CD14-positive monocyte (primary cell): ENCODE measurements around the gene NEO1. TPM values are rescaled to one million over a fixed set of nuclear protein-coding genes. Genes with fewer than 3 reads are reported as not detected.

Source experiments
- DNase-seq, 3 donors: peaks; one replicate each; pipeline ENCODE4 v3.0.0-alpha.2; 2011 to 2022
- H2AFZ ChIP-seq: 2 replicates; pipeline ENCODE4 v1.6.0; 2012; ENCODE audit warnings: mild to moderate bottlenecking, low read depth, low read length, inconsistent platforms; ENCODE audit not compliant: insufficient read depth, poor library complexity, severe bottlenecking
- H3K27ac ChIP-seq, 2 donors: 1 replicate in 1 of 2; 2 replicates in 1 of 2; pipeline ENCODE4 v1.5.1; 2012 to 2013; ENCODE audit warnings: low read length in 2 of 2, control low read depth in 1 of 2, inconsistent platforms in 1 of 2, low read depth in 1 of 2, mild to moderate bottlenecking in 1 of 2
- H3K27me3 ChIP-seq, 2 donors: one replicate each; pipeline versions ENCODE4 v1.6.0 to v1.6.1; 2011 to 2013; ENCODE audit warnings: low read length in 2 of 2; ENCODE audit not compliant: control insufficient read depth in 2 of 2, insufficient read depth in 2 of 2
- H3K36me3 ChIP-seq, 2 donors: replicated peaks in 1 of 2; 1 replicate in 1 of 2; 2 replicates in 1 of 2; pipeline versions ENCODE4 v1.5.1 to v1.6.1; 2012 to 2013; ENCODE audit warnings: low read length in 2 of 2, control low read depth in 1 of 2, inconsistent platforms in 1 of 2, mild to moderate bottlenecking in 1 of 2; ENCODE audit not compliant: insufficient read depth in 2 of 2, control insufficient read depth in 1 of 2
- H3K4me1 ChIP-seq, 2 donors: 1 replicate in 1 of 2; 2 replicates in 1 of 2; pipeline versions ENCODE4 v1.5.1 to v1.6.1; 2012 to 2013; ENCODE audit warnings: low read length in 2 of 2, control low read depth in 1 of 2, inconsistent platforms in 1 of 2, mild to moderate bottlenecking in 1 of 2, moderate library complexity in 1 of 2; ENCODE audit not compliant: insufficient read depth in 2 of 2, control insufficient read depth in 1 of 2
- H3K4me2 ChIP-seq: replicated peaks from 2 replicates; pipeline ENCODE3; 2012; ENCODE audit warnings: low read length, moderate library complexity, mild to moderate bottlenecking; ENCODE audit not compliant: poor library complexity, severe bottlenecking; ENCODE audit errors: extremely low read depth
- H3K4me3 ChIP-seq, 3 experiments: fragments of 200-600 bp in 1 of 3; sonication (generic) in 1 of 3; replicated peaks in 1 of 3; 1 replicate in 2 of 3; 2 replicates in 1 of 3; pipeline ENCODE4 v1.5.1; 2011 to 2013; ENCODE audit warnings: low read length in 3 of 3, mild to moderate bottlenecking in 3 of 3, control low read depth in 2 of 3, low read depth in 2 of 3, inconsistent platforms in 1 of 3, moderate library complexity in 1 of 3
- H3K79me2 ChIP-seq: 2 replicates; pipeline ENCODE4 v1.6.0; 2012; ENCODE audit warnings: mild to moderate bottlenecking, control low read depth, inconsistent platforms, low read length, moderate library complexity; ENCODE audit not compliant: insufficient read depth
- H3K9ac ChIP-seq: 2 replicates; pipeline ENCODE4 v1.6.0; 2017; ENCODE audit warnings: low read length, mild to moderate bottlenecking; ENCODE audit not compliant: insufficient read depth, poor library complexity, severe bottlenecking
- H3K9me3 ChIP-seq, 2 donors: replicated peaks in 1 of 2; 1 replicate in 1 of 2; 2 replicates in 1 of 2; pipeline versions ENCODE4 v1.5.1 to v1.6.1; 2012 to 2013; ENCODE audit warnings: low read length in 2 of 2, control low read depth in 1 of 2; ENCODE audit not compliant: control insufficient read depth in 1 of 2, insufficient read depth in 1 of 2
- H4K20me1 ChIP-seq: 2 replicates; pipeline ENCODE4 v1.6.0; 2012; ENCODE audit warnings: mild to moderate bottlenecking, low read length, control low read depth, moderate library complexity; ENCODE audit not compliant: insufficient read depth
- H3K27ac Mint-ChIP-seq, 7 donors: one replicate each; pipeline ENCODE4 v1.8.0; 2020; ENCODE audit warnings: mild to moderate bottlenecking in 7 of 7, mixed read lengths in 7 of 7, moderate library complexity in 6 of 7, inconsistent platforms in 2 of 7
- H3K27me3 Mint-ChIP-seq, 3 donors: one replicate each; pipeline ENCODE4 v1.8.0; 2021 to 2022; ENCODE audit warnings: low read depth in 3 of 3, mild to moderate bottlenecking in 3 of 3, mixed read lengths in 3 of 3, moderate library complexity in 3 of 3, inconsistent platforms in 1 of 3
- H3K36me3 Mint-ChIP-seq, 2 donors: one replicate each; pipeline ENCODE4 v1.8.0; 2020; ENCODE audit warnings: mixed read lengths in 2 of 2, inconsistent platforms in 1 of 2, mild to moderate bottlenecking in 1 of 2
- H3K4me1 Mint-ChIP-seq: one replicate; pipeline ENCODE4 v1.8.0; 2020; ENCODE audit warnings: mild to moderate bottlenecking, mixed read lengths
- H3K4me3 Mint-ChIP-seq, 2 donors: one replicate each; pipeline ENCODE4 v1.8.0; 2020; ENCODE audit warnings: mild to moderate bottlenecking in 2 of 2, mixed read lengths in 2 of 2, moderate library complexity in 1 of 2
- H3K9me3 Mint-ChIP-seq, 7 donors: one replicate each; pipeline ENCODE4 v1.8.0; 2020 to 2022; ENCODE audit warnings: mixed read lengths in 7 of 7, mild to moderate bottlenecking in 6 of 7, moderate library complexity in 6 of 7, inconsistent platforms in 2 of 7
- WGBS: methylation state at CpG from one replicate; pipeline ENCODE4 v1.1.5; 2013; ENCODE audit warnings: missing lambda C conversion rate; ENCODE audit not compliant: insufficient coverage; 5-methylcytosine and 5-hydroxymethylcytosine counted together
- intact Hi-C, 2 donors: fragments of 100-400 bp; cut with micrococcal nuclease; formaldehyde crosslinking; loops; one replicate each; pipeline versions ENCODE4 v1.15.0 to v1.15.1; 2023
- polyA plus RNA-seq, 3 donors: library from polyadenylated mRNA; depleted of rRNA in 1 of 3; unstranded in 2 of 3; stranded (reverse) in 1 of 3; fragments of 300-500 nt in 2 of 3; fragments of >200 nt in 1 of 3; fragmentation: Illumina TruSeq in 2 of 3; gene quantifications; 1 replicate in 2 of 3; 2 replicates in 1 of 3; pipeline ENCODE4 v1.2.3, GENCODE V29; 2012 to 2021
- TF ChIP-seq, protein P1 (sequence below): fragments of 200-600 bp; IDR thresholded peaks from one replicate; pipeline ENCODE4 v1.8.0; 2022; ENCODE audit warnings: antibody characterized with exemption, mild to moderate bottlenecking

NEO1 gene
- polyA plus RNA-seq, 3 donors, result 0.03 to 0.06 TPM; not detected in 1

DNA sequence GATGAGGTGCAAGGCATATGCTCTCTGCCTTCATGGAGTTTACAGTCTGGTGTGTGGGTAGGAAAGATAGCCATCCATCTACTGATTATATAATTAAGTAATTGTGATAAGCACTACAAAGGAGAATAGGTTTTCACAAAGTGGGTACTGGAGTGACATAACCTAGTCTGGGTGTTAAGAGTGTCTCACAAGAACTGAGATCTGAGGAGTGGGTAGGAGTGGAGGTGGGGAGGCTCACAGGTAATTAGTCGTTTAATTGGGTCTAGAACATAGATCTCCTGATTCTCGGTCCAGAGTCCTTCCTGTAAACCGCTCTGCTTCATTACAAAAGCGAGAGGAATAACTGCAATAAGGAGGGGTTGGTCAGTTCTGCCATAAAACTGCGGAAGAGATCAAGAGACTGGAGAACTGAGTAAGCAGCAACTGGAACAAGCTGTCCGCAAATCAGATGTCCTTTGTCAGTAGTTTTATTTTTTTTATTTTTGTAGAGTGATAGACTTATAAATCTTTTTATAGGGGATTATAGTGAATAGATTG lies 2.2 kb downstream of the NEO1 start:
- peaks cover 26 to 40% (median 31%) of the 10 kb centered on the region in 3 donors for H3K27me3 Mint-ChIP-seq
- Histone ChIP-seq H3K9me3 (peaks cover 0 to 22% of the 10 kb centered on the region in 2 donors), H3K9ac (no peak overlapping the region), H3K27me3 (peaks cover 83 to 90% of the 10 kb centered on the region in 2 donors), H3K27ac (no peak overlapping the region), H4K20me1 (no peaks in the 10 kb centered on the region), H3K4me2 (no peak overlapping the region), H3K4me3 (no peak overlapping the region), H2AFZ (no peak overlapping the region), H3K4me1 (peaks cover 10 to 16% of the 10 kb centered on the region in 2 donors), H3K79me2 (no peaks in the 10 kb centered on the region), H3K36me3 (no peaks in the 10 kb centered on the region)
- peaks cover 0 to 2% of the 10 kb centered on the region in 2 donors for H3K36me3 Mint-ChIP-seq
- peaks cover 0 to 6% (median 1%) of the 10 kb centered on the region in 7 donors for H3K9me3 Mint-ChIP-seq
- TF ChIP-seq, protein P1, sequence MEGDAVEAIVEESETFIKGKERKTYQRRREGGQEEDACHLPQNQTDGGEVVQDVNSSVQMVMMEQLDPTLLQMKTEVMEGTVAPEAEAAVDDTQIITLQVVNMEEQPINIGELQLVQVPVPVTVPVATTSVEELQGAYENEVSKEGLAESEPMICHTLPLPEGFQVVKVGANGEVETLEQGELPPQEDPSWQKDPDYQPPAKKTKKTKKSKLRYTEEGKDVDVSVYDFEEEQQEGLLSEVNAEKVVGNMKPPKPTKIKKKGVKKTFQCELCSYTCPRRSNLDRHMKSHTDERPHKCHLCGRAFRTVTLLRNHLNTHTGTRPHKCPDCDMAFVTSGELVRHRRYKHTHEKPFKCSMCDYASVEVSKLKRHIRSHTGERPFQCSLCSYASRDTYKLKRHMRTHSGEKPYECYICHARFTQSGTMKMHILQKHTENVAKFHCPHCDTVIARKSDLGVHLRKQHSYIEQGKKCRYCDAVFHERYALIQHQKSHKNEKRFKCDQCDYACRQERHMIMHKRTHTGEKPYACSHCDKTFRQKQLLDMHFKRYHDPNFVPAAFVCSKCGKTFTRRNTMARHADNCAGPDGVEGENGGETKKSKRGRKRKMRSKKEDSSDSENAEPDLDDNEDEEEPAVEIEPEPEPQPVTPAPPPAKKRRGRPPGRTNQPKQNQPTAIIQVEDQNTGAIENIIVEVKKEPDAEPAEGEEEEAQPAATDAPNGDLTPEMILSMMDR, result no peak
- no peak for DNase-seq
- peaks cover 8% of the 10 kb centered on the region for H3K4me1 Mint-ChIP-seq
- 78% methylated on average over 6 of the region's 6 CpGs for WGBS
- no peak overlapping the region for H3K27ac Mint-ChIP-seq
- intact Hi-C loops, result no loop called here
- no peak overlapping the region for H3K4me3 Mint-ChIP-seq

DNA sequence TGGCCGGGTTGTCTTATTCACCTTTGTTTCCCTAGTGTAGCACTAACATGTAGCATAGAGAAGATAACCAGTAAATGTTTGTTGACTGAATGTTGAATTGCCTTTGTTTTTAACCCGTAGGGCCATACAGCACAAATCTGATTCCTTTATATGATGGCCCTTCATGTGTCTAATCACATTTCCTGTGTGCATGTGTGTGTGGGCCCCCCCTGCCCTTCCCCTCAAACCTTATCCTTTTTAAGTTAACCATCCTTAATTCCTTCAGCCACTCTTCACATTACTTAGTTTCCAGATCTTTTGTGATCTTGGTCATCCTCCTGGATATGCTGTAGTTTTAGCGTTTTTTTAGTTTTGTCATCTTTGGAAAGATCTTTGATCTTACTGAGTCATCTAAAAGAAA lies 4.2 kb downstream of the NEO1 start:
- no peaks in the 10 kb centered on the region for H3K36me3 ChIP-seq
- Mint-ChIP-seq H3K9me3 (peaks cover 0 to 6% (median 1%) of the 10 kb centered on the region in 7 donors), H3K27me3 (peaks cover 8 to 40% (median 19%) of the 10 kb centered on the region in 3 donors), H3K36me3 (peaks cover 0 to 2% of the 10 kb centered on the region in 2 donors), H3K4me3 (no peak overlapping the region), H3K27ac (no peak overlapping the region), H3K4me1 (peaks cover 5% of the 10 kb centered on the region)
- no peak overlapping the region for H2AFZ ChIP-seq
- H3K4me2 ChIP-seq, result no peak overlapping the region
- H4K20me1 ChIP-seq, result no peaks in the 10 kb centered on the region
- H3K27ac ChIP-seq, result no peak overlapping the region
- no peaks in the 10 kb centered on the region for H3K79me2 ChIP-seq
- peaks cover 0 to 22% of the 10 kb centered on the region in 2 donors for H3K9me3 ChIP-seq
- TF ChIP-seq, protein P1, result no peak
- peaks cover 68 to 83% of the 10 kb centered on the region in 2 donors for H3K27me3 ChIP-seq
- H3K9ac ChIP-seq, result no peak overlapping the region
- intact Hi-C loops, result no loop called here
- no peak overlapping the region for H3K4me3 ChIP-seq
- no peak for DNase-seq
- 100% methylated on average over 1 of the region's 3 CpGs for WGBS
- H3K4me1 ChIP-seq, result peaks cover 10 to 14% of the 10 kb centered on the region in 2 donors
